Measurements from ENCODE around the gene PRKCZ. TPM values are rescaled to one million over a fixed set of nuclear protein-coding genes. Genes with fewer than 3 reads are reported as not detected.

Gene PRKCZ
- 10 to 100 TPM; 21.2 to 34.3 TPM for polyA plus RNA-seq

GRCh38 chr1:2049718-2050431 lies at the start of gene PRKCZ:
Gene PRKCZ (plus strand): TSS chr1:2050411. CDS start chr1:2050631, 220 bp downstream.
- Histone ChIP-seq H3K27me3 (ENCODE audit: control insufficient read depth in 1 of 2, insufficient read depth in 2 of 2, low read length in 2 of 2) (no peaks in the 10 kb centered on the region), H3K9me3 (ENCODE audit: control insufficient read depth in 2 of 2, insufficient read depth in 1 of 2, low read depth in 1 of 2, low read length in 1 of 2) (no peaks in the 10 kb centered on the region), H3K4me3 (ENCODE audit: low read depth in 1 of 2, low read length in 2 of 2) (peak within 1 kb of the TSS; percentile 64 to 73), H3K4me1 (ENCODE audit: control insufficient read depth in 2 of 2, insufficient read depth in 2 of 2, low read length in 1 of 2) (peaks cover 0 to 18% of the 10 kb centered on the region in 2 donors), H3K36me3 (ENCODE audit: control insufficient read depth in 2 of 2, insufficient read depth in 2 of 2, low read length in 1 of 2) (no peaks in the 10 kb centered on the region), H3K27ac (ENCODE audit: low read depth in 2 of 2, low read length in 1 of 2) (peak within 1 kb of the TSS; percentile 61 to 71)
- 1 to 2% methylated on average over 58 to 83 of the region's 83 CpGs for WGBS, 2 donors

GRCh38 chr1:2000432-2000831 lies 49.8 kb upstream of the PRKCZ start:
- H3K27me3 ChIP-seq (ENCODE audit: control insufficient read depth in 1 of 2, insufficient read depth in 2 of 2, low read length in 2 of 2), result peaks cover 0 to 12% of the 10 kb centered on the region in 2 donors
- 87 to 88% methylated on average over 7 of the region's 7 CpGs for WGBS, 2 donors
- H3K4me3 ChIP-seq (ENCODE audit: low read depth in 1 of 2, low read length in 2 of 2), result no peak overlapping the region
- no peaks in the 10 kb centered on the region for H3K36me3 ChIP-seq (ENCODE audit: control insufficient read depth in 2 of 2, insufficient read depth in 2 of 2, low read length in 1 of 2)
- H3K4me1 ChIP-seq (ENCODE audit: control insufficient read depth in 2 of 2, insufficient read depth in 2 of 2, low read length in 1 of 2), result peaks cover 0 to 8% of the 10 kb centered on the region in 2 donors
- H3K27ac ChIP-seq (ENCODE audit: low read depth in 2 of 2, low read length in 1 of 2), result no peak overlapping the region
- peaks cover 0 to 3% of the 10 kb centered on the region in 2 donors for H3K9me3 ChIP-seq (ENCODE audit: control insufficient read depth in 2 of 2, insufficient read depth in 1 of 2, low read depth in 1 of 2, low read length in 1 of 2)

- Histone ChIP-seq H3K36me3 (ENCODE audit: control insufficient read depth in 2 of 2, insufficient read depth in 2 of 2, low read length in 1 of 2) (no peaks in the 10 kb centered on the region), H3K4me1 (ENCODE audit: control insufficient read depth in 2 of 2, insufficient read depth in 2 of 2, low read length in 1 of 2) (peaks cover 0 to 8% of the 10 kb centered on the region in 2 donors), H3K27ac (ENCODE audit: low read depth in 2 of 2, low read length in 1 of 2) (no peak overlapping the region), H3K27me3 (ENCODE audit: control insufficient read depth in 1 of 2, insufficient read depth in 2 of 2, low read length in 2 of 2) (peaks cover 0 to 12% of the 10 kb centered on the region in 2 donors), H3K4me3 (ENCODE audit: low read depth in 1 of 2, low read length in 2 of 2) (no peak overlapping the region), H3K9me3 (ENCODE audit: control insufficient read depth in 2 of 2, insufficient read depth in 1 of 2, low read depth in 1 of 2, low read length in 1 of 2) (peaks cover 0 to 3% of the 10 kb centered on the region in 2 donors)
- 84 to 93% methylated on average over 9 of the region's 9 CpGs for WGBS, 2 donors
Measured at GRCh38 chr1:2000850-2001249, 49.4 kb upstream of the PRKCZ start.

- Histone ChIP-seq H3K27ac (ENCODE audit: low read depth in 2 of 2, low read length in 1 of 2) (no peak overlapping the region), H3K36me3 (ENCODE audit: control insufficient read depth in 2 of 2, insufficient read depth in 2 of 2, low read length in 1 of 2) (no peaks in the 10 kb centered on the region), H3K9me3 (ENCODE audit: control insufficient read depth in 2 of 2, insufficient read depth in 1 of 2, low read depth in 1 of 2, low read length in 1 of 2) (peaks cover 0 to 3% of the 10 kb centered on the region in 2 donors), H3K4me3 (ENCODE audit: low read depth in 1 of 2, low read length in 2 of 2) (no peak overlapping the region), H3K4me1 (ENCODE audit: control insufficient read depth in 2 of 2, insufficient read depth in 2 of 2, low read length in 1 of 2) (peaks cover 0 to 8% of the 10 kb centered on the region in 2 donors), H3K27me3 (ENCODE audit: control insufficient read depth in 1 of 2, insufficient read depth in 2 of 2, low read length in 2 of 2) (peaks cover 0 to 12% of the 10 kb centered on the region in 2 donors)
- 70 to 72% methylated on average over 13 of the region's 13 CpGs for WGBS, 2 donors
Measured at GRCh38 chr1:2001773-2002411, 48.3 kb upstream of the PRKCZ start.

- H3K9me3 ChIP-seq (ENCODE audit: control insufficient read depth in 2 of 2, insufficient read depth in 1 of 2, low read depth in 1 of 2, low read length in 1 of 2), result peaks cover 0 to 3% of the 10 kb centered on the region in 2 donors
- 7 to 8% methylated on average over 48 to 49 of the region's 49 CpGs for WGBS, 2 donors
- H3K4me1 ChIP-seq (ENCODE audit: control insufficient read depth in 2 of 2, insufficient read depth in 2 of 2, low read length in 1 of 2), result peaks cover 0 to 8% of the 10 kb centered on the region in 2 donors
- H3K4me3 ChIP-seq (ENCODE audit: low read depth in 1 of 2, low read length in 2 of 2), result peak within 1 kb of the TSS in 1 of 2 donors; percentile 9
- H3K27ac ChIP-seq (ENCODE audit: low read depth in 2 of 2, low read length in 1 of 2), result no peak within 1 kb of the TSS
- H3K27me3 ChIP-seq (ENCODE audit: control insufficient read depth in 1 of 2, insufficient read depth in 2 of 2, low read length in 2 of 2), result peaks cover 0 to 12% of the 10 kb centered on the region in 2 donors
- no peaks in the 10 kb centered on the region for H3K36me3 ChIP-seq (ENCODE audit: control insufficient read depth in 2 of 2, insufficient read depth in 2 of 2, low read length in 1 of 2)
Measured at GRCh38 chr1:2003541-2004131, 46.6 kb upstream of the PRKCZ start, which contains the start of gene CFAP74. Gene CFAP74 (minus strand): TSS chr1:2003786. CDS start chr1:1990956, 12,830 bp downstream.

- H3K27ac ChIP-seq (ENCODE audit: low read depth in 2 of 2, low read length in 1 of 2), result no peak overlapping the region
- H3K4me3 ChIP-seq (ENCODE audit: low read depth in 1 of 2, low read length in 2 of 2), result no peak overlapping the region
- H3K36me3 ChIP-seq (ENCODE audit: control insufficient read depth in 2 of 2, insufficient read depth in 2 of 2, low read length in 1 of 2), result no peaks in the 10 kb centered on the region
- H3K9me3 ChIP-seq (ENCODE audit: control insufficient read depth in 2 of 2, insufficient read depth in 1 of 2, low read depth in 1 of 2, low read length in 1 of 2), result peaks cover 0 to 3% of the 10 kb centered on the region in 2 donors
- H3K4me1 ChIP-seq (ENCODE audit: control insufficient read depth in 2 of 2, insufficient read depth in 2 of 2, low read length in 1 of 2), result peaks cover 0 to 8% of the 10 kb centered on the region in 2 donors
- H3K27me3 ChIP-seq (ENCODE audit: control insufficient read depth in 1 of 2, insufficient read depth in 2 of 2, low read length in 2 of 2), result peaks cover 0 to 12% of the 10 kb centered on the region in 2 donors
- 72 to 76% methylated on average over 21 of the region's 21 CpGs for WGBS, 2 donors
Measured at GRCh38 chr1:2004856-2005255, 45.4 kb upstream of the PRKCZ start.

GRCh38 chr1:2009101-2010053 lies 40.8 kb upstream of the PRKCZ start:
- no peaks in the 10 kb centered on the region for H3K36me3 ChIP-seq (ENCODE audit: control insufficient read depth in 2 of 2, insufficient read depth in 2 of 2, low read length in 1 of 2)
- H3K27me3 ChIP-seq (ENCODE audit: control insufficient read depth in 1 of 2, insufficient read depth in 2 of 2, low read length in 2 of 2), result peaks cover 0 to 1% of the 10 kb centered on the region in 2 donors
- 78 to 83% methylated on average over 27 of the region's 27 CpGs for WGBS, 2 donors
- H3K27ac ChIP-seq (ENCODE audit: low read depth in 2 of 2, low read length in 1 of 2), result no peak overlapping the region
- H3K4me3 ChIP-seq (ENCODE audit: low read depth in 1 of 2, low read length in 2 of 2), result no peak overlapping the region
- no peaks in the 10 kb centered on the region for H3K9me3 ChIP-seq (ENCODE audit: control insufficient read depth in 2 of 2, insufficient read depth in 1 of 2, low read depth in 1 of 2, low read length in 1 of 2)
- H3K4me1 ChIP-seq (ENCODE audit: control insufficient read depth in 2 of 2, insufficient read depth in 2 of 2, low read length in 1 of 2), result no peaks in the 10 kb centered on the region

GRCh38 chr1:2014181-2014580 lies 36.0 kb upstream of the PRKCZ start:
- H3K4me3 ChIP-seq (ENCODE audit: low read depth in 1 of 2, low read length in 2 of 2), result no peak overlapping the region
- 81 to 82% methylated on average over 15 of the region's 15 CpGs for WGBS, 2 donors
- peaks cover 1 to 3% of the 10 kb centered on the region in 2 donors for H3K4me1 ChIP-seq (ENCODE audit: control insufficient read depth in 2 of 2, insufficient read depth in 2 of 2, low read length in 1 of 2)
- no peaks in the 10 kb centered on the region for H3K27me3 ChIP-seq (ENCODE audit: control insufficient read depth in 1 of 2, insufficient read depth in 2 of 2, low read length in 2 of 2)
- no peaks in the 10 kb centered on the region for H3K36me3 ChIP-seq (ENCODE audit: control insufficient read depth in 2 of 2, insufficient read depth in 2 of 2, low read length in 1 of 2)
- H3K9me3 ChIP-seq (ENCODE audit: control insufficient read depth in 2 of 2, insufficient read depth in 1 of 2, low read depth in 1 of 2, low read length in 1 of 2), result no peaks in the 10 kb centered on the region
- H3K27ac ChIP-seq (ENCODE audit: low read depth in 2 of 2, low read length in 1 of 2), result no peak overlapping the region

Measured in esophagus (tissue), 2 donors.